Central memory CD8-positive, alpha-beta T cell (primary cell): ENCODE data around the gene DCAF5.

Experiments used
- ATAC-seq: fragments of 150-1000 bp; cut with Tn5 transposase; replicated peaks from 2 replicates; pipeline ENCODE4 v1.10.0; 2022; ENCODE audit warnings: mild to moderate bottlenecking, moderate FRiP score, moderate number of reproducible peaks; ENCODE audit not compliant: poor library complexity, severe bottlenecking; ENCODE audit errors: extremely low read depth
- DNase-seq, 2 donors: peaks; one replicate each; pipeline ENCODE4 v3.0.0; 2021; ENCODE audit warnings: low spot score in 2 of 2
- H3K27ac Mint-ChIP-seq: one replicate; pipeline ENCODE4 v1.8.0; 2022; ENCODE audit warnings: low read depth, mild to moderate bottlenecking, moderate library complexity, mixed read lengths
- H3K27me3 Mint-ChIP-seq: one replicate; pipeline ENCODE4 v1.8.0; 2022; ENCODE audit warnings: mixed read lengths
- H3K36me3 Mint-ChIP-seq: one replicate; pipeline ENCODE4 v1.8.0; 2022; ENCODE audit warnings: mild to moderate bottlenecking, moderate library complexity, mixed read lengths; ENCODE audit not compliant: insufficient read depth
- H3K4me1 Mint-ChIP-seq: one replicate; pipeline ENCODE4 v1.8.0; 2022; ENCODE audit warnings: mixed read lengths
- H3K4me3 Mint-ChIP-seq: one replicate; pipeline ENCODE4 v1.8.0; 2022; ENCODE audit warnings: mild to moderate bottlenecking, moderate library complexity, mixed read lengths
- H3K9me3 Mint-ChIP-seq: one replicate; pipeline ENCODE4 v1.8.0; 2022; ENCODE audit warnings: mixed read lengths

Gene DCAF5

GRCh38 chr14:69050240-69051184 lies 102.4 kb downstream of the DCAF5 start:
- Mint-ChIP-seq H3K4me3 (no peak overlapping the region), H3K9me3 (no peaks in the 10 kb centered on the region), H3K27ac (no peak overlapping the region), H3K27me3 (no peaks in the 10 kb centered on the region), H3K4me1 (peaks cover 17% of the 10 kb centered on the region), H3K36me3 (peaks cover 21% of the 10 kb centered on the region)
- ATAC-seq, result no peak
- no peak for DNase-seq

- no peaks in the 10 kb centered on the region for H3K27me3 Mint-ChIP-seq
- H3K9me3 Mint-ChIP-seq, result no peaks in the 10 kb centered on the region
- DNase-seq, result no peak
- H3K27ac Mint-ChIP-seq, result no peak overlapping the region
- H3K4me3 Mint-ChIP-seq, result no peak overlapping the region
- peaks cover 13% of the 10 kb centered on the region for H3K36me3 Mint-ChIP-seq
- no peak for ATAC-seq
- peaks cover 15% of the 10 kb centered on the region for H3K4me1 Mint-ChIP-seq
These were observed 103.2 kb downstream of the DCAF5 start for GRCh38 chr14:69049675-69050074.

GRCh38 chr14:69048456-69048855 lies 104.5 kb downstream of the DCAF5 start:
- Mint-ChIP-seq H3K4me1 (peaks cover 15% of the 10 kb centered on the region), H3K27me3 (no peaks in the 10 kb centered on the region), H3K4me3 (no peak overlapping the region), H3K36me3 (peaks cover 9% of the 10 kb centered on the region), H3K27ac (no peak overlapping the region), H3K9me3 (no peaks in the 10 kb centered on the region)
- ATAC-seq, result no peak
- DNase-seq, result no peak

GRCh38 chr14:69047255-69047654 lies 105.7 kb downstream of the DCAF5 start:
- H3K27ac Mint-ChIP-seq, result no peak overlapping the region
- no peaks in the 10 kb centered on the region for H3K27me3 Mint-ChIP-seq
- no peak for DNase-seq
- peaks cover 2% of the 10 kb centered on the region for H3K36me3 Mint-ChIP-seq
- no peak overlapping the region for H3K4me3 Mint-ChIP-seq
- H3K4me1 Mint-ChIP-seq, result peaks cover 11% of the 10 kb centered on the region
- no peak for ATAC-seq
- H3K9me3 Mint-ChIP-seq, result no peaks in the 10 kb centered on the region

- Mint-ChIP-seq H3K27ac (no peak overlapping the region), H3K9me3 (no peaks in the 10 kb centered on the region), H3K4me3 (no peak overlapping the region), H3K36me3 (no peaks in the 10 kb centered on the region), H3K27me3 (no peaks in the 10 kb centered on the region), H3K4me1 (peaks cover 9% of the 10 kb centered on the region)
- DNase-seq, result no peak
- no peak for ATAC-seq
These were observed 106.5 kb downstream of the DCAF5 start for GRCh38 chr14:69046476-69046860.

GRCh38 chr14:69045857-69046475 lies 107.0 kb downstream of the DCAF5 start:
- no peaks in the 10 kb centered on the region for H3K9me3 Mint-ChIP-seq
- H3K4me3 Mint-ChIP-seq, result no peak overlapping the region
- H3K27ac Mint-ChIP-seq, result no peak overlapping the region

GRCh38 chr14:69044965-69045555 lies 107.9 kb downstream of the DCAF5 start:
- Mint-ChIP-seq H3K27ac (no peak overlapping the region), H3K9me3 (no peaks in the 10 kb centered on the region), H3K4me3 (no peak overlapping the region), H3K4me1 (peaks cover 9% of the 10 kb centered on the region), H3K27me3 (no peaks in the 10 kb centered on the region), H3K36me3 (no peaks in the 10 kb centered on the region)
- no peak for DNase-seq
- no peak for ATAC-seq

More at GRCh38 chr14:69045857-69046475, 107.0 kb downstream of the DCAF5 start:
- H3K27me3 Mint-ChIP-seq, result no peaks in the 10 kb centered on the region
- H3K4me1 Mint-ChIP-seq, result peaks cover 9% of the 10 kb centered on the region
- no peaks in the 10 kb centered on the region for H3K36me3 Mint-ChIP-seq
- DNase-seq (no peak), ATAC-seq (no peak)

GRCh38 chr14:69044296-69044695 lies 108.6 kb downstream of the DCAF5 start:
- no peaks in the 10 kb centered on the region for H3K36me3 Mint-ChIP-seq
- DNase-seq, result no peak
- ATAC-seq, result no peak
- peaks cover under 1% of the 10 kb centered on the region for H3K27me3 Mint-ChIP-seq
- no peak overlapping the region for H3K27ac Mint-ChIP-seq
- peaks cover 9% of the 10 kb centered on the region for H3K4me1 Mint-ChIP-seq
- no peaks in the 10 kb centered on the region for H3K9me3 Mint-ChIP-seq
- no peak overlapping the region for H3K4me3 Mint-ChIP-seq

GRCh38 chr14:69043596-69044260 lies 109.2 kb downstream of the DCAF5 start:
- H3K27ac Mint-ChIP-seq, result no peak overlapping the region
- no peak for DNase-seq
- H3K4me3 Mint-ChIP-seq, result no peak overlapping the region
- H3K27me3 Mint-ChIP-seq, result peaks cover 6% of the 10 kb centered on the region
- H3K4me1 Mint-ChIP-seq, result peaks cover 9% of the 10 kb centered on the region
- no peaks in the 10 kb centered on the region for H3K9me3 Mint-ChIP-seq
- no peak for ATAC-seq
- H3K36me3 Mint-ChIP-seq, result no peaks in the 10 kb centered on the region

GRCh38 chr14:69042787-69043444 lies 110.0 kb downstream of the DCAF5 start:
- H3K36me3 Mint-ChIP-seq, result peaks cover 2% of the 10 kb centered on the region
- H3K4me3 Mint-ChIP-seq, result no peak overlapping the region
- H3K9me3 Mint-ChIP-seq, result no peaks in the 10 kb centered on the region
- H3K4me1 Mint-ChIP-seq, result peaks cover 9% of the 10 kb centered on the region
- DNase-seq, result no peak
- H3K27ac Mint-ChIP-seq, result no peak overlapping the region
- no peak for ATAC-seq
- peaks cover 15% of the 10 kb centered on the region for H3K27me3 Mint-ChIP-seq

GRCh38 chr14:69042299-69042698 lies 110.6 kb downstream of the DCAF5 start:
- ATAC-seq (no peak), DNase-seq (no peak)
- H3K4me1 Mint-ChIP-seq, result peaks cover 9% of the 10 kb centered on the region
- H3K36me3 Mint-ChIP-seq, result peaks cover 3% of the 10 kb centered on the region
- H3K9me3 Mint-ChIP-seq, result no peaks in the 10 kb centered on the region
- peaks cover 21% of the 10 kb centered on the region for H3K27me3 Mint-ChIP-seq
- H3K4me3 Mint-ChIP-seq, result no peak overlapping the region
- H3K27ac Mint-ChIP-seq, result no peak overlapping the region

- no peak for DNase-seq
- H3K36me3 Mint-ChIP-seq, result peaks cover 3% of the 10 kb centered on the region
- H3K4me1 Mint-ChIP-seq, result peaks cover 9% of the 10 kb centered on the region
- ATAC-seq, result no peak
- H3K27ac Mint-ChIP-seq, result no peak overlapping the region
- no peaks in the 10 kb centered on the region for H3K9me3 Mint-ChIP-seq
- H3K4me3 Mint-ChIP-seq, result no peak overlapping the region
- peaks cover 26% of the 10 kb centered on the region for H3K27me3 Mint-ChIP-seq
These were observed 111.1 kb downstream of the DCAF5 start for GRCh38 chr14:69041783-69042182.
